LNCAP (cell line): Measurements from ENCODE around the gene GLRX5.

ENCODE experiments used
- TF ChIP-seq, protein P1 (sequence below): fragments of 450-650 bp; IDR thresholded peaks from 2 replicates; pipeline ENCODE4 v1.5.1; 2017; ENCODE audit warnings: mild to moderate bottlenecking

The GLRX5 gene

DNA sequence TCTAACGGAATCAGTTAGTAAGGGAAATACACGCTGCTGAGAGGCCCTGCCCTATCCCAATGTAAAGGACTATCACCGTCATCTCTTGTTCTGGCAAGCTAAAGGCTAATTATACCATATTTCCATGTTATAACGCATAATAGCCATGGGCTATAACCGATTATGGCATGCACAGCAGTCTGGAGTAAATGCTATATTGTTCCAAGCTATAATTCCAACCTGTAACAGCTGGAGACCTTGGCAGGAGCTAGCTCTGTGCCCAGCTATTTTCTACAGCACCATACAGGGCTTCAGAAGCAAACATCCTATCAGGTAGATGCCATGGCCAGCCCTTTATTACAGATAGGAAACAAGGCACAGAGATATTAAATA, 44.7 kb upstream of the GLRX5 start:
- TF ChIP-seq, protein P1, sequence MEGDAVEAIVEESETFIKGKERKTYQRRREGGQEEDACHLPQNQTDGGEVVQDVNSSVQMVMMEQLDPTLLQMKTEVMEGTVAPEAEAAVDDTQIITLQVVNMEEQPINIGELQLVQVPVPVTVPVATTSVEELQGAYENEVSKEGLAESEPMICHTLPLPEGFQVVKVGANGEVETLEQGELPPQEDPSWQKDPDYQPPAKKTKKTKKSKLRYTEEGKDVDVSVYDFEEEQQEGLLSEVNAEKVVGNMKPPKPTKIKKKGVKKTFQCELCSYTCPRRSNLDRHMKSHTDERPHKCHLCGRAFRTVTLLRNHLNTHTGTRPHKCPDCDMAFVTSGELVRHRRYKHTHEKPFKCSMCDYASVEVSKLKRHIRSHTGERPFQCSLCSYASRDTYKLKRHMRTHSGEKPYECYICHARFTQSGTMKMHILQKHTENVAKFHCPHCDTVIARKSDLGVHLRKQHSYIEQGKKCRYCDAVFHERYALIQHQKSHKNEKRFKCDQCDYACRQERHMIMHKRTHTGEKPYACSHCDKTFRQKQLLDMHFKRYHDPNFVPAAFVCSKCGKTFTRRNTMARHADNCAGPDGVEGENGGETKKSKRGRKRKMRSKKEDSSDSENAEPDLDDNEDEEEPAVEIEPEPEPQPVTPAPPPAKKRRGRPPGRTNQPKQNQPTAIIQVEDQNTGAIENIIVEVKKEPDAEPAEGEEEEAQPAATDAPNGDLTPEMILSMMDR: no peak

DNA sequence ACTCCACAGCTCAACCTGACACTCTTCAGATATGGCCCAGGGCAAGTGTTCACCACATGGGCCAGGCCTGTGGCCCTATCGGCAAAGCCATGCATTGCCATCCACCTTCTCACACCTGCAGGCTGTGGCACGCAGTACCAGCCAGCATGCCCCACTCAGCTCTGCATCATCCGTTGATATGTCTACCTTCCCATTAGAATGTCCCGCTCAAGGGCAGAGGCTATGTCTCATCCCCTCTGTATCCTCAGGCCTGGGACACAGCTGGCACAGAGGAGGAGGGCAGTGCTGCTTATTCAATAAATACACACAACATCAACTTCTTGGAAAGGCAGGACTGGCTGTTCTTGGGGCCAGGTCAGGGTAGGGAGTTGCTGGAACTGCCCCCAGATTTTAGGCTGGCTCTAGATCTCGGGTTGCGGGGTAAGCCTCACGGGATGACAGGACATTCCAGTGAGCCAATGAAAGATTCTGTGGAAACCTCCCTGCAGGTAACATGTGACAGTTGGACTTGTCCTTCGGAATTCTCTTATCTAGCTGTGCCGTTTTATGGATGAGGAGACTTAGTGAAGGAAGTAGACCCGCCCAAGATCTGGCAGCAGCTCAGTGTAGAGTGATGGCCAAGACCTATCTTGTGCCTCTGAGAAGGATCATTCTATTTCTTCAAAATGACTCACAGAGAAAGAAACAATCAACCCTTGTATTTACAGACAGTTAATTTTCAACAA, 44.0 kb upstream of the GLRX5 start:
- TF ChIP-seq, protein P1: no peak

DNA sequence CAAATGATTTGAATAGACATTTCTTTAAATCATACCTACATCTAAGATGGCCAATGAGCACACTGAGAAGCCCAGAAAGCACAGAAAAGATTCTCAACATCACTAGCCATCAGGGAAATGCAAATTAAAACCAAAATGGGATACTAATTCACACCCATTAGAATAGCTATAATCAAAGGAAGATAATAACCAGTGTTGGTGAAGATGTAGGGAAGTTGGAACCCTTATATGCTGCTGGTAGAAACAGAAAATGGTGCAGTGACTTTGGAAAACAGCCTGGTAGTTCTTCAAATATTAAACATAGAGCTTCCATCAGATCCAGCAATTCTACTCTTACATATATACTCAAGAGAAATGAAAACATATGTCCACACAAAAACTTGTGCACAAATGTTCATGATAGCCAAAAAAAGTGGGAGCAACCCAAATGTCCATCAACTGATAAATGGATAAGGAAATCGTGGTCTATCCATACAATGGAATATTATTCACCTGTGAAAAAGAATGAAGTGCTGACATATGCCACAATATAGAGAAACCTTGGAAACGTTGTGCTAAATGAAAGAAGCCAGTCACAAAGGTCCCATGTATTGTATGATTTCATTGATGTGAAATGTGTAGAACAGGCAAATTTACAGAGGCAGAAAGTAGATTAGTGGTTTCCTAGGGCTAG, 42.8 kb upstream of the GLRX5 start:
- TF ChIP-seq, protein P1: no peak

DNA sequence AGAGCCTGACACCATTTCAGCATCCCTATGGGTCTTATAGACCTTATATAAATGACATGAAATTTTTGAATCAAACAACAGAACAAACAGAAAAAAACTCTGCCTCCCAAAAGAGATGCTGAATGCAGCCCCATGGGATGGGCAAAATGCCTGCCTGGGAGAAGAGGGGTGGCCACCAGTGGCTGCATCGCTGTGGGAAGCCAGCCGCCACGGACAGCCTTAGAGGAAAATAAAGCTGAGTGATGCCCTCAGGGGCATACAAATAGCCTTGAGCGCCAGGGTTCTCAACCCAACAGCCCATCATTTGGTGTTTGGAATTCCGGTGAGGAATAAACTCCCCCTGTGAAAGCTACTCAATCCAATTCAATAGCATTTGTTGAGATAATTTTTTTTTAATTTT, 41.3 kb upstream of the GLRX5 start:
- TF ChIP-seq, protein P1: no peak

DNA sequence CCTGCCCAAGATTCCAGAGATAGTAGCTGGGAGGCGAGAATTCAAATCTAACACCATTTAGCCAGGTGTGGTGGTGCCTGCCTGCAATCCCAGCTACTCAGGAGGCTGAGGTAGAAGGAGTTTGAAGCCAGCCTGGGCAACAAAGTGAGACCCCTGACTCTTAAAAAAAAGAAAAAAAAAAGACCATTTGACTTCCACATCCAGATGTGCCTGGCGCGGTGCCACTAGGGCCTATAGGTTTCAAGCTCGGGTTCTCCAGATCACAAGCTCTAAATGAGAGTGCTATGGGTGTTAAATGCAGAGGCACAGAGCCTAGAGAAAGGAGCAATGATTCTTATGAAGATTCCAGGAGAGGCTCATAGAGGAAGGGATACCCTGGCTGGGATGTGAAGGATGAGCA, 40.9 kb upstream of the GLRX5 start:
- TF ChIP-seq, protein P1: no peak

DNA sequence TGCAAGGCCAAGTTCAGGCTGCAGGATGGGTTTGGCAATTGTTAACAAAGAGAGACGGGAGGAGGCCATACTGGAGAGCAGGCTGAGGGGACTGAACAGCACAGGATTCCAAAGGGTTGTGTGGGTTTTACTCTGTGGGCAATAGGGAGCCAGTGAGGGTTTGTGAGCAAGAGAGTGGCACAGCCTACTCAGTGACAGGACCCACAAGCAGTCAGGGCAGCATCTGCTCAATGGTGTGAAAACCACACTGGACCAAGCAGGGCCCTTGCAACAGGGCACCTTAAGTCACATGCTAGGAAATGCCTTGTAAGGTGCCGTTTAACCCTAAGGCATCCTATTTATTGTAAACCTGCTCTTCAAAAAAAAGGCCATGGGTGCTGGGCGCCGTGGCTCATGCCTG, 40.4 kb upstream of the GLRX5 start:
- TF ChIP-seq, protein P1: no peak

DNA sequence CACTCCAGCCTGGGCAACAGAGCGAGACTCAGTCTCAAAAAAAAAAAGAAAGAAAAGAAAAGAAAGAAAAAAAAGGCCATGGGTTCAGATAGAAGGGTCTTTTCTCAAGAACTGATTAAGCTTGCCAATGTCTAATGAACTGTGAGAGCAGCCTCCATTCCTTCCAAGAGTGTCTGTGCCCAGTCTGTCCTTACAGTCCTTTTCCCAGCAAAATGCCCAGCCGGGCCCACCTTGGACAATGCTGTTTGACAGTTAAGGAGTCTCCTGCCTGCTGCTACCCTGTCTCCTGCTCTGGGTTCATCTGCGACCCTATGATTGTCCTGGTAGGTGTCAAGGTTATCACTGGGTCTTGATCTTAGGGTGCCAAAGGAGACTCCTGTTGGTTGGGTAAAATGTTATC, 39.8 kb upstream of the GLRX5 start:
- TF ChIP-seq, protein P1: no peak
